ENCODE results near the gene ILDR2.

The ILDR2 gene

GRCh38 chr1:166975361-166976129 is at the start of gene ILDR2:
Gene ILDR2, minus strand, starts transcription at chr1:166975540. Its CDS starts 272 bp downstream, at chr1:166975268.
- DNase-seq: peak; percentile 59

GRCh38 chr1:167022384-167022783 is 47.0 kb upstream of the ILDR2 start:
- DNase-seq: no peak

GRCh38 chr1:167016100-167016750 is 40.9 kb upstream of the ILDR2 start:
- no peak for DNase-seq

- no peak for DNase-seq
Observed at GRCh38 chr1:167013108-167013929, 38.0 kb upstream of the ILDR2 start.

GRCh38 chr1:167012570-167012969 is 37.2 kb upstream of the ILDR2 start:
- DNase-seq: no peak

- DNase-seq: no peak
Observed at GRCh38 chr1:167011560-167012191, 36.3 kb upstream of the ILDR2 start.

GRCh38 chr1:167003711-167004110 is 28.4 kb upstream of the ILDR2 start:
- DNase-seq: no peak

GRCh38 chr1:167002354-167002753 is 27.0 kb upstream of the ILDR2 start:
- DNase-seq: no peak

GRCh38 chr1:167000546-167000945 is 25.2 kb upstream of the ILDR2 start:
- no peak for DNase-seq

- no peak for DNase-seq
Observed at GRCh38 chr1:166999500-167000055, 24.2 kb upstream of the ILDR2 start.

GRCh38 chr1:166999075-166999474 is 23.7 kb upstream of the ILDR2 start:
- DNase-seq: no peak

- no peak for DNase-seq
Observed at GRCh38 chr1:166988974-166989515, 13.7 kb upstream of the ILDR2 start, which contains the start of gene MAEL. Gene MAEL, plus strand, starts transcription at chr1:166989280. Its CDS starts 73 bp downstream, at chr1:166989353.

GRCh38 chr1:166981589-166981988 is 6.2 kb upstream of the ILDR2 start:
- no peak for DNase-seq

- DNase-seq: no peak
Observed at GRCh38 chr1:166980818-166981217, 5.5 kb upstream of the ILDR2 start.

- no peak for DNase-seq
Observed at GRCh38 chr1:166980383-166980782, 5.0 kb upstream of the ILDR2 start.

GRCh38 chr1:166978821-166979220 is 3.5 kb upstream of the ILDR2 start:
- no peak for DNase-seq

GRCh38 chr1:166977951-166978350 is 2.6 kb upstream of the ILDR2 start:
- DNase-seq: no peak

- DNase-seq: no peak
Observed at GRCh38 chr1:166974647-166975345, 544 bp downstream of the ILDR2 start.

- no peak for DNase-seq
Observed at GRCh38 chr1:166972826-166973225, 2.5 kb downstream of the ILDR2 start.

GRCh38 chr1:166972193-166972592 is 3.1 kb downstream of the ILDR2 start:
- DNase-seq: peak; percentile 15

GRCh38 chr1:166971252-166971651 is 4.1 kb downstream of the ILDR2 start:
- DNase-seq: no peak

Data from NCI-H1092 (cell line).